SJCRH30 (cell line): ENCODE data around the gene ST6GAL2. TPM values are rescaled to one million over a fixed set of nuclear protein-coding genes. Genes with fewer than 3 reads are reported as not detected.
A peak's percentile ranks its signal among the peaks of the same experiment; 100 is the strongest.

Source experiments
- DNase-seq, 2 experiments: peaks; one replicate each; pipeline ENCODE4 v3.0.0-alpha.2; 2015 to 2020
- H3K27ac ChIP-seq: fragments of 250-450 bp; sonication (Bioruptor Pico); 2 replicates; pipeline ENCODE4 v1.5.1; 2020; ENCODE audit warnings: mild to moderate bottlenecking, moderate library complexity
- H3K27me3 ChIP-seq: fragments of 250-450 bp; sonication (Bioruptor Pico); 2 replicates; pipeline ENCODE4 v1.5.1; 2020; ENCODE audit warnings: mild to moderate bottlenecking, moderate library complexity
- H3K36me3 ChIP-seq: fragments of 250-450 bp; sonication (Bioruptor Pico); 2 replicates; pipeline ENCODE4 v1.5.1; 2020; ENCODE audit warnings: mild to moderate bottlenecking, moderate library complexity
- H3K4me1 ChIP-seq: fragments of 250-450 bp; sonication (Bioruptor Pico); 2 replicates; pipeline ENCODE4 v1.5.1; 2020; ENCODE audit warnings: mild to moderate bottlenecking, moderate library complexity
- H3K4me3 ChIP-seq: fragments of 250-450 bp; sonication (Bioruptor Pico); 2 replicates; pipeline ENCODE4 v1.5.1; 2020; ENCODE audit warnings: mild to moderate bottlenecking, moderate library complexity
- H3K9me3 ChIP-seq: fragments of 250-450 bp; sonication (Bioruptor Pico); replicated peaks from 2 replicates; pipeline ENCODE4 v1.5.1; 2020; ENCODE audit warnings: mild to moderate bottlenecking, moderate library complexity
- total RNA-seq: library from RNA; depleted of rRNA; stranded (reverse); fragments of >200 nt; shearing (Covaris generic); gene quantifications from 2 replicates; pipeline ENCODE4 v1.2.3, GENCODE V29; 2014

Gene ST6GAL2
- total RNA-seq, 1 experiment from 2014 or later: 1.7 TPM

DNA sequence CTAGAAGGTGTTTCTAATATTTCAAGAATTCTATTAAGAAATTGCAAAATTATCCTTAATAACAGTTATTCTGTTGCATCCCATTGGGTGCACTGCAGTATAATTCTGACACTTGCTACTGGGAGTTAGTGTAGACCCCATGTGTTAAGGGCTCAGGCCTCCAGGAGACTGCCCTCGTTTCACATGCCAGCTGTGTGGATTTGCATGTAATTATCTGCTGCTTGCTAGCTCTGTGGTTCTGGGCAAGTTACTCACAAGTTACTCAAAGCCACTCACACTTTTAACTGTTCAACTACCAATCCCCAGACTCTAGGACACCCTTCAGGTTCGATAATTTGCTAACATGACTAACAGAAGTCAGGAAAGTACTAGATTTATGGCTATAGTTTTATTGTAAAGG, 38.6 kb downstream of the ST6GAL2 start:
- DNase-seq: no peak
- Histone ChIP-seq H3K4me1 (no peaks in the 10 kb centered on the region), H3K27me3 (no peaks in the 10 kb centered on the region), H3K36me3 (no peaks in the 10 kb centered on the region), H3K9me3 (no peaks in the 10 kb centered on the region), H3K27ac (no peak overlapping the region), H3K4me3 (no peak overlapping the region)

DNA sequence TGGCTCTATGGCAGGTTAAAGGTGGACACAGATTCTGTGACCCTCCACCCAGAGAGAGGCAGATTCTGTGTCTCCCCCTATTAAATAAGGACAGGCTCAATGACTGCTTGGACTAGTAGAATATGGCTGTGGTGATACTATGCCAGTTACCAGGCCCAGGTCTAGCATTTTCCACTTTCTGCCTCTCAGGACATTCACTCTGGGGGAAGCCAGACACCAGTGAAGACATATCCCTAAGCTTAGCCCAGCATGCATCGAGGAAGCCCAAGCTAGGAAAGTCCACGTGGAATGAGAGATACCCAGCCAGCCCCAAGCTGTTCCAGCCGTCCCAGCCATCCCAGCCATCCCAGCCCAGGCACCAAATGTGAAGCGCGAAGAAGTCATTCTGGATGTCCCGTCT, 40.3 kb downstream of the ST6GAL2 start:
- no peaks in the 10 kb centered on the region for H3K9me3 ChIP-seq
- no peak for DNase-seq
- H3K27ac ChIP-seq: no peak overlapping the region
- no peaks in the 10 kb centered on the region for H3K27me3 ChIP-seq
- H3K4me1 ChIP-seq: no peaks in the 10 kb centered on the region
- no peaks in the 10 kb centered on the region for H3K36me3 ChIP-seq
- H3K4me3 ChIP-seq: no peak overlapping the region

DNA sequence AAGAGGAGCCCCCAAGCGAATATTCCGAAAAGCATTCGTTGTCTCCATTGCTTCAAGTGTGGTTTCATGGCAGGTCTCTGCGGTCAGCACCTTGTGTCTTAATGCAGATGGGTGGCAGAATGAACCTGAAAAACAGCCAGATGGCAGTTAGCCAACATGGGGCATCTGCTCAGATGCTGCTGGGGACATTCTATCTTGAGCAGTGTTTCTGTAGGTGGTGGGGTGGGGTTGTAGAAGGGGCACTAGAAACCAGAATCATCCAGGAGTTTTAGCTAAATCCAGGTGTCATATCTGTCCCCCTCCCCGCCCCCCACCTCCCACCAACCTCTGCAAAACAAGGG, 42.1 kb downstream of the ST6GAL2 start:
- Histone ChIP-seq H3K9me3 (no peaks in the 10 kb centered on the region), H3K4me3 (no peak overlapping the region), H3K27ac (no peak overlapping the region), H3K27me3 (no peaks in the 10 kb centered on the region), H3K4me1 (no peaks in the 10 kb centered on the region), H3K36me3 (no peaks in the 10 kb centered on the region)
- no peak for DNase-seq

DNA sequence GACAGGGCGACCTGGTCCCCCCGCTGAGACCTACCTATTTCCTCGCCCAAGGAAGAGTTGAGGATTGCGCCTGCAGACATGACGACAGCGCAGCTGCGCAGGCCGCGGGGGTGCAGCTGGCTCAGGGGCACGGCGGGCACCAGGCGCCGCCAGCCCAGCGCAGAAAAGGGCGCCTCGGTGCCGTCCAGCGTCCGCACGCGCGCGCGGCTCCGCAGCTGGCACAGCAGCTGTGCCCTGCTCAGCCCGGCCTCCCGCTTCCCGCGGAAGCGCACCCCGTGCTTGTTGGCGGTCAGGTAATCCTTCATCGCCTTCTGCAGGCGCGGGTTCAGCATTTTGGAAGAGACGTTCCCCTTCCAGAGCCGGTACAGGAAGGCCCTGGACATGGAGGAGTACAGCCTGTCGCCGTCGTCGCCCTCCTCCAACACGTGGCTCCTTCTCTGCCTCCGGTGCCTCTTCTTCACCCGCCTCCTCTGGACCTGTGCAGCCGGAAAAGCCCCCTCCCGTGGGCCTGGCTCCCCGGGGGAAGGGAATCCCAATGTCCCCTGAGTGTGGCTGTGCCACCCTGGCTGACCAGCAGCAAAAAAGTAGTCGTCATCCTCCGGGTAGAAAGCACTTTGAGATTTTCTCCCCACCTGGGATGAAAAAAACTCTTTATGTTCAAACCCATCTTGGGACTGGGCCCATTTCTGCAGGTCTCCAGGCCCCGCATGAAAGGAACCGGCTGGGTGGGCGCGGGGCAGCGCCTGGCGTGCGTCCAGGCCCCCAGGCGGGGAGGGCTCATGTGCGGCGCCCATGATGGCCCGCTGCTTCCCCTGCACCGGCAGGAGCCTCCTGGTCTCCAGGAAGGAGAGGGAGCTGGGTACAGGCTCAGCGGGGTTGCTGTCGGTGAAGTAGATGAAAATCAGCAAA, 42.7 kb downstream of the ST6GAL2 start:
- Histone ChIP-seq H3K9me3 (no peaks in the 10 kb centered on the region), H3K36me3 (no peaks in the 10 kb centered on the region)
- DNase-seq: no peak

DNA sequence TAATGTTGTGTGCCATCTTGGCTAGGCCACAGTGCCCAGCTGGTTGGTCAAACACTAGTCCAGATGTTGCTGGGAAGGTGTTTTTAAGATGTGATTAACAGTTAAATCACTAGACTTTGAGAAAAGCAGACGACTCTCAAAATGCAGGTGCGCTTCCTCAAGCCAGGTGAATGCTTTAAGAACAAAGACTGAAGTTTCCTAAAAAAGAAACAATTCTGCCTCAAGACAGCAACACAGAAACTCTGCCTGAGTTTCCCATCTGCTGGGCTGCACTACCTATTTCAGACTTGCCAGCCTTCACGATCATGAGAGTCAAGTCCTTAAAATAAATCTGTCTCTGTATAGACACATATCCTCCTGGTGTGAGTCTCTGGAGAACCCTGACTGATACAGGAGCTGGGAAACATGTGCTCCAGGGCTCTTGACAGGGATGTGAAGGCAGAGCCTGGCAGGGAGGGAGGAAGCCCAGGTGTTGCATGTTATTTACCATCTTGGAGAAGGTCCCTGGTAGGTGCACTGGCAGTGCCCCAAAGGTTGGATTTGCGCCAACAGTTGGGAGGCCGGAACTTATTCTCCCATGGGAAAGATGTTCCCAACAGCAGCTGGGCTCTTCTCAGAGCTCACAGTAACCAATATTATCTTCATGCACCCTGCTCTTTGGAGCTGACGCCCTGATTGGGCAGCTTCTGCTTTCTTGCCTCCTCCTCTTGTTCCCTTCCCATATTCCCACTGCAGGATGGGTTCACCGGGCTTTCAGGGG, 43.9 kb downstream of the ST6GAL2 start:
- Histone ChIP-seq H3K27ac (no peak overlapping the region), H3K36me3 (no peaks in the 10 kb centered on the region), H3K9me3 (no peaks in the 10 kb centered on the region), H3K27me3 (no peaks in the 10 kb centered on the region), H3K4me1 (no peaks in the 10 kb centered on the region), H3K4me3 (no peak overlapping the region)
- no peak for DNase-seq

More for the DNA sequence above, 42.7 kb downstream of the ST6GAL2 start:
- Histone ChIP-seq H3K4me3 (no peak overlapping the region), H3K27me3 (no peaks in the 10 kb centered on the region), H3K27ac (no peak overlapping the region), H3K4me1 (no peaks in the 10 kb centered on the region)

DNA sequence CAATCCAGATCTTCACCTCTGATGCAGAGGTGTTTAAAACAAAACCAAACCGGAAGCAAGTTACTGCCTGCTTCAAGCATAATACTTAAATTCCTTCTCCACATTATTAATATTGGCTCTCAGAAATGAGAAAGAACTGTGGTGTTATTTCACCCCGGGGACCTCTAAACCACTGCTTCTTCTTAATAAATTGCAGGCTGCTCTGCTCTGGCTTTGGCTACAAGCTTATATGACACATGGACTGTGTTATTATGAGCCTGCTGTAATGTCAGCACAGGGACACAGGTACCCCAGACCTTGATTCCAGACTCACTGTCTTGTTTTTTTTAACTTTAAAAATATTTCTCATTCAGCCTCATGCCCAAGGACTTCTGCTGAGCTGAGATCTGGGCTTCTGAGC, 45.1 kb downstream of the ST6GAL2 start:
- H3K4me1 ChIP-seq: no peaks in the 10 kb centered on the region
- no peak overlapping the region for H3K4me3 ChIP-seq
- no peak for DNase-seq
- H3K9me3 ChIP-seq: no peaks in the 10 kb centered on the region
- no peaks in the 10 kb centered on the region for H3K27me3 ChIP-seq
- H3K36me3 ChIP-seq: no peaks in the 10 kb centered on the region
- no peak overlapping the region for H3K27ac ChIP-seq

DNA sequence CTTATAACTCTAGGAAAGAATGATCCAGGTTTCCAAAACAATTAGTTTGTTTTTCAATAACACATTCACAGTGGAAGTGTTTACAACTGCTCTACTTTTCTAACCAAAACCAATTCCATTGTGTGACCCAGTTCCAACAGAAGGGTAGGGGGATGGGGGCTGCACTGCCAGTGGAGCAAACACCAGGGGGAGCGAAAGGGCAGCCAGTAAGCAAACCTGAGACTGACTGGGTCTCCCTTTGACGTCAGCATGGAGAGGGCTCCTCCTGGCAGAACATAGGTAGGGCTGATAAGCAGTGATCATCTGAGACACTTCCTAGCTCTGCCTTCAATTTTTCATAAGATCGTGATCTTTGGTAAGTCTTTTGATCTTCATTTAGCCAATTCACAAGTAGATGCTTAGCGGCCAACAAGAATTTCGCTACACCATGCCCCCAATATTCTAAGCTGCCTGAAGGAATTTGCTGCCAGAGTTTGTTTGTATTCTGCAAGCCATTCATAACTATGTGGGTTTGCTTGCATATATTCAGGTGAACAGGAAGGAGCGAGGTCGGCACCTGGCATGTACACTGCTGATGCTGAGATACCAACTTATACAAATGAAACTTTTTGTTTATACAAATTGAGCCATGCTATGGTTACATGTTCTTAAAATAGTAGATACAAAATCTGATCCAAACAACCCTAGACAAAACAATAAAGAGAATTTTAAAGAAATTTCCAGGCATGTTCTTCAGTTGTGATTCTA, 45.9 kb downstream of the ST6GAL2 start:
- Histone ChIP-seq H3K4me3 (no peak overlapping the region), H3K27me3 (no peaks in the 10 kb centered on the region), H3K27ac (no peak overlapping the region), H3K9me3 (no peaks in the 10 kb centered on the region), H3K36me3 (no peaks in the 10 kb centered on the region), H3K4me1 (no peaks in the 10 kb centered on the region)
- DNase-seq: peak; percentile 23 to 46

DNA sequence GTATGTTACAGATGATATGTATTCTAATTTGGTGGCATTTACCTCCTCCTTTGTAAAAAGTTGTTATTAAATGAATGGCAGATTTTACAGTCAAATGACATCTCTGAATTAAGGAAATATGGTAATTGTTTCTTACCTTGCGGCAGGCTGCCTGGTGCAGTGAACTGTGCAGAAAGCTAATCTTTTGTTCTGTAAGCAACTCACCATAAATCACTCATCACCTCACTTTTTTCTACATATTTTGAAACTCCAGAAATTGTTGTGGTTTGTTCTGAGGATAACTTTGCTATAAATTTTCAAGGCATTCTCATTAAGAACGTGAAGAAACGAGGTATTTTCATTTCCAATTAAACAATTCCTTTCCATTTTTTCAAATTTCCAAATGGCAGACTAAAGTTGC, 52.7 kb downstream of the ST6GAL2 start:
- Histone ChIP-seq H3K4me3 (no peak overlapping the region), H3K36me3 (no peaks in the 10 kb centered on the region), H3K27ac (no peak overlapping the region), H3K4me1 (no peaks in the 10 kb centered on the region), H3K27me3 (no peaks in the 10 kb centered on the region; the same call in 1 of the 2 replicates), H3K9me3 (no peaks in the 10 kb centered on the region)
- no peak for DNase-seq

DNA sequence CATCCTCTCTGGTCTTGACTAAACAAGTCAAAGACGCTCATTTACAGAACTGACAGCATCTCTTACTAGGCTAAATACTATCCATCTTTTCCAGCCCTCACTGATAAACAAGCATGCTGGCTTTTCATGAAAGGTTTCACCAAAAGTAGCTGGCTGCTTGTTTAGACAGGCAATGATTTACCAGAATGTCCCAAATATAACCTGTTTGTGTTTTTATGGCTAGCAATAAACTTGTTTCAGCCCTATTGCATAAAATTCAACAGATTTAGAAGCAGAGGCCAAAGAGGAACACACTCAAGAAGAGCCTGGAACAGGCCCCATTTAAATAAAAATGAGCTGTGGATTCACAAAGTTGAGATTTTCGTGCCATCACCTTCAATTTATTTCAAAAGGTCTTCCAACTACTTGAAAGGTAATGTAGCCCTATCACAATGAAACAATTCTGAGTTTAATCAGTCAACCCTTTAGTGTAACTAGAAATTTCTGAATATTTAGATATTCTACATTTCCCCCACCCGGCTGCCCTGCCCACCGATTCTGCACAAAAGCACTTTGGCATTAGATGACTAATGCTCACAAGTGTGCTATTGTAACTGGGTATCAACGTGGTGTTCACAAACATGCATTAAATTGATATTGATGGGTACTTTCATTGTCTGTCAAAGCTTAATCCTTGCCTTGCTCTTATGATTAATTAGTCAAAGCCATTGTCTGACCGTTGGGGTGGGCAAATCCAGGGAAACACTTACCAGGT, 54.0 kb downstream of the ST6GAL2 start:
- DNase-seq: no peak
- Histone ChIP-seq H3K27me3 (no peaks in the 10 kb centered on the region; the same call in 1 of the 2 replicates), H3K4me1 (no peaks in the 10 kb centered on the region), H3K4me3 (no peak overlapping the region), H3K36me3 (no peaks in the 10 kb centered on the region), H3K27ac (no peak overlapping the region), H3K9me3 (no peaks in the 10 kb centered on the region)

DNA sequence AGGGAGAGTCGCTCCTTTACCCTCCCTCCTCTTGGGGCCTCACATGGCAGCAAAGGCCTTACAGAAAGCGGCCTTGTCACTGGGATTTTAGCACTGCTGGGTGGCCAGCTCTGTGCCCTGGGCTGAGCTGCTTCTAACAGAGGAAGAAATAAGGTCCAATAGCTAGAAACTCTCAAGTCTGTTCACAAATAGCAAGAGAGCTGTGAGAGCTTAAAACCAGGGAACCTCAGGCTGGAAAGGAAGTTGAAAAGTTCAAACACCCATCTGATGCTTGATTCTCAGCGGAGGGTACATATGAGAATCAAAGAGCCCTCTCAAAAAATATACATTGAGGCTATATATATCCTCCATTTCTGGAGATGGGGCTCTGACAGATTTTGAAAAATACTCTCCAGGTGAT, 54.7 kb downstream of the ST6GAL2 start:
- DNase-seq: no peak
- no peak overlapping the region for H3K27ac ChIP-seq
- H3K4me1 ChIP-seq: no peaks in the 10 kb centered on the region
- no peaks in the 10 kb centered on the region for H3K36me3 ChIP-seq
- no peak overlapping the region for H3K4me3 ChIP-seq
- H3K9me3 ChIP-seq: no peaks in the 10 kb centered on the region
- no peaks in the 10 kb centered on the region; the same call in 1 of the 2 replicates for H3K27me3 ChIP-seq

DNA sequence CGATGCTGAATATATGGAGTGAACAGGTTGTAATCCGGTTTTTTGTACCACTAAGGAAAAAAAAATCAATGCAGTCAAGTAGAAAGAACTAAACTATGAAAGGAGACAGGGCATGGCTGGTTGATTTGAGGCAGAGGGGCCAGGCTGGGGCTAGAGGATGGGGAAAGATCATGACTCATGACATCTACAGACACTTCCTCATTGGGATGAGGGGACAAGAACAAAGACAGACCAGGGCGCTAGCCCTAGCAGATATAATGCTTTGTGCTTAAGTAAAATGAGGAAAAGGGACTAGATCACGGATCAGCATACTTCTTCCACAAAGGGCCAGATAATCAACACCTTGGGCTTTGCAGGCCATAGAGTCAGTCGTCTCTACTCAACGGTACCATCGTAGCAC, 55.8 kb downstream of the ST6GAL2 start:
- no peak overlapping the region for H3K27ac ChIP-seq
- H3K4me1 ChIP-seq: no peaks in the 10 kb centered on the region
- no peaks in the 10 kb centered on the region; the same call in 1 of the 2 replicates for H3K27me3 ChIP-seq
- no peak overlapping the region for H3K4me3 ChIP-seq
- H3K9me3 ChIP-seq: no peaks in the 10 kb centered on the region
- H3K36me3 ChIP-seq: no peaks in the 10 kb centered on the region
- no peak for DNase-seq

DNA sequence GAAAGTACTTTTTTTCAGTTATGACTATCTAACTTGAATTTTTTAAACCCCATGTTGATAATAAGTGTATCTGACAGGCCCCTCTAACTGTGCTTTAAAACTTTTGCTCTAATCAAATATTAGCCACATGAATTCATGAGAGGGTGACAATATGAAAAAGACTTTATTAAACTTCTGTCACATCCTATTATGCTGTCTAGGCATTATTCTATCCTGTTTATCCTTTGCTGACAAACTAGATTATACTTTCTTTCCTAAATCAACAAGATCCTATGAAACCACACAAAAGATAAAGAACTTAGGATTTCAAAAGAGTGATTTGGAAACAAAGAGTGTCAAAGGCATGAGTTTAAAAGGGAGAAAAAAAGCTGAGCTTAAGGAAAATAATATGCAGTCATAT, 57.8 kb downstream of the ST6GAL2 start:
- no peak for DNase-seq
- H3K4me1 ChIP-seq: no peaks in the 10 kb centered on the region
- H3K4me3 ChIP-seq: no peak overlapping the region
- no peaks in the 10 kb centered on the region for H3K27me3 ChIP-seq
- no peaks in the 10 kb centered on the region for H3K9me3 ChIP-seq
- no peaks in the 10 kb centered on the region for H3K36me3 ChIP-seq
- no peak overlapping the region for H3K27ac ChIP-seq

DNA sequence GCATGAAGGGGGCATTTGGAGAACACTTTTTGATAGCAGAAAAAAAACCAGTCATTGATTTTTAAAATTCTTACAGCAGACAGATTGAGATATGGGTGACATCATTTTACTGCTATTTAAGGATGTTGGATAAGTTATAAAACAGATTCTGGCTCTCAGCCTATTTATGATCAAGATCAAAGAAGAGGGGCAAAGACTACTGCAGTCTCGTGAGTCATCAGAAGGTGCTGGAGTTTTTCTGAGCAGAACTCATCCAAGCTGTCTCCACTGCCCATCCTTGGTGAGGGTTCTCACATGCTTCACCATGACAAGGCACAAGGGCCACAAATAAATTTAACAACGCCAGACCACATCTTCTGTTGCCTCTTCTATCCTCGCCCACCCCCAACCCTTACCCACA, 58.8 kb downstream of the ST6GAL2 start:
- no peak overlapping the region for H3K27ac ChIP-seq
- no peaks in the 10 kb centered on the region for H3K9me3 ChIP-seq
- H3K4me1 ChIP-seq: no peaks in the 10 kb centered on the region
- H3K27me3 ChIP-seq: no peaks in the 10 kb centered on the region
- no peak for DNase-seq
- H3K36me3 ChIP-seq: no peaks in the 10 kb centered on the region
- H3K4me3 ChIP-seq: no peak overlapping the region

DNA sequence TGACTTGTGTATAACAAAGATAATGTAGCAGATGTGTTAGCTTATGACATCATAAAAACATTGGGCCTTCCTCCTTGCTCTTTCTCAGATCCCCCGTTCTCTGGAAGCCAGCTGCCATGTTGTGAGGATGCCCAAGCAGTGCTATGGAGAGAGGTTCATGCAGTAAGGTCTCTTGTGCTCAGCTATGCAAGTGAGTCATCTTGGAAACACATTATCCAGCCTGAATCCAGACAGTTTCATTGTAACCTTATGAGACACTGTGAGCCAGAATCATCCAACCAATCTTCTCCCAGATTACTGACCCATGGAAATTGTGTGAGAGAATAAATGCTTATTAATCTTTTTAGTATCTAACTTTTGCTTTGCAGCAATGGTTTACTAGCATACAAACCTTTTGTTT, 60.8 kb downstream of the ST6GAL2 start:
- DNase-seq: no peak

More for the DNA sequence above, 60.8 kb downstream of the ST6GAL2 start:
- H3K27ac ChIP-seq: no peak overlapping the region
- H3K9me3 ChIP-seq: no peaks in the 10 kb centered on the region
- no peaks in the 10 kb centered on the region for H3K36me3 ChIP-seq
- no peak overlapping the region for H3K4me3 ChIP-seq
- no peaks in the 10 kb centered on the region for H3K4me1 ChIP-seq
- no peaks in the 10 kb centered on the region for H3K27me3 ChIP-seq
